Lung (tissue), 12 donors: ENCODE results near the gene ZMYND10. TPM values are rescaled to one million over a fixed set of nuclear protein-coding genes. Genes with fewer than 3 reads are reported as not detected.

Experiments used
- ATAC-seq: fragments of 200-7000 bp; cut with Tn5 transposase; one replicate; pipeline ENCODE4 v1.9.1; 2020; ENCODE audit warnings: moderate number of reproducible peaks; ENCODE audit not compliant: insufficient read depth, low FRiP score
- DNase-seq, 3 donors: peaks; one replicate each; pipeline ENCODE4 v3.0.0-alpha.2; 2013 to 2017
- H3K27ac ChIP-seq, 2 donors: one replicate each; pipeline ENCODE4 v1.5.1; 2013; ENCODE audit warnings: mild to moderate bottlenecking in 2 of 2, moderate library complexity in 2 of 2, control low read depth in 1 of 2, inconsistent platforms in 1 of 2, low read depth in 1 of 2, low read length in 1 of 2
- H3K27me3 ChIP-seq, 3 donors: one replicate each; pipeline ENCODE4 v1.5.1; 2013; ENCODE audit warnings: low read length in 2 of 3; ENCODE audit not compliant: control insufficient read depth in 3 of 3, insufficient read depth in 3 of 3
- H3K36me3 ChIP-seq, 4 donors: one replicate each; pipeline ENCODE4 v1.5.1; 2013; ENCODE audit warnings: low read length in 4 of 4, mild to moderate bottlenecking in 1 of 4, moderate library complexity in 1 of 4; ENCODE audit not compliant: control insufficient read depth in 4 of 4, insufficient read depth in 4 of 4
- H3K4me1 ChIP-seq, 5 donors: one replicate each; pipeline ENCODE4 v1.5.1; 2013; ENCODE audit warnings: low read length in 5 of 5, mild to moderate bottlenecking in 2 of 5, moderate library complexity in 1 of 5; ENCODE audit not compliant: control insufficient read depth in 5 of 5, insufficient read depth in 5 of 5
- H3K4me3 ChIP-seq: one replicate; pipeline ENCODE4 v1.5.1; 2013; ENCODE audit warnings: mild to moderate bottlenecking, control low read depth, moderate library complexity
- H3K9ac ChIP-seq, 2 donors: one replicate each; pipeline ENCODE4 v1.5.1; 2013; ENCODE audit warnings: low read length in 2 of 2, control low read depth in 1 of 2; ENCODE audit not compliant: insufficient read depth in 1 of 2
- H3K9me3 ChIP-seq, 4 donors: one replicate each; pipeline ENCODE4 v1.5.1; 2013; ENCODE audit warnings: low read length in 3 of 4, mild to moderate bottlenecking in 1 of 4, moderate library complexity in 1 of 4; ENCODE audit not compliant: control insufficient read depth in 4 of 4, insufficient read depth in 3 of 4
- WGBS, 2 donors: extraction: QIAGEN DNeasy Blood & Tissue Kit; methylation state at CpG; one replicate each; pipeline ENCODE4 v1.1.7; 2013; 5-methylcytosine and 5-hydroxymethylcytosine counted together
- polyA plus RNA-seq, 2 donors: library from polyadenylated mRNA; stranded (reverse); fragments of 200-250 nt; gene quantifications; one replicate each; pipeline ENCODE4 v1.2.1, GENCODE V29; 2013
- total RNA-seq, 2 donors: library from RNA; depleted of rRNA in 1 of 2; stranded (reverse); fragments of >200 nt in 1 of 2; gene quantifications; one replicate each; pipeline ENCODE4 v1.2.1, GENCODE V29; 2014 to 2021
- TF ChIP-seq, protein P1 (sequence below): IDR thresholded peaks from 2 replicates; pipeline ENCODE4 v1.5.1; 2012; ENCODE audit warnings: mild to moderate bottlenecking; ENCODE audit errors: control extremely low read depth, extremely low read depth
- donor health status: control.
- donor health status: control.
- donor health status: Bipolar disorder and iron deficiency.
- donor health status: healthy.
- donor health status: DM: yes; HTN: yes; CAD: no.

Gene ZMYND10
- total and polyA plus RNA-seq, 4 donors = 31.4 to 117 (median 62.4) TPM

DNA sequence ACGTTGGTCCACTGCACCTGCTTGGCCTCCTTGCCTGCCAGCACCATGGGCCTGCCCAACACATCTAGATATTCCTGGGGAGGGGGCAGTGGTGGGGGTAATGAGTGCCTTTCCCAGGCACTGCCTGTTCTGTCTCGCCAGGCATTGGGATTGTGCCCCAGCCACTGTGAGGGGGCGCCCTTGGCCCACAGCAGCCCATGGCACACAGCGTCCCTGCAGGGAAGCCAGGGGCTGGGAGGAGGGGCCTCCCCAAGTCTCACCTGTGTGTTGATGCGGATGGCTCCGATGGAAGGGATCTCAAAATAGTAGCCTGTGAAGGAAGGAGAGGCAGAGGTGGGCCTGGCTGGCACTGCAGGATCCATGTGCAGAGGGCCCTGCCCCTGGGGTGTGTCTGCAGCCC is 32.5 kb upstream of the ZMYND10 start:
- Histone ChIP-seq H3K9me3 (no peaks in the 10 kb centered on the region), H3K36me3 (peaks cover 0 to 2% (median 0%) of the 10 kb centered on the region in 4 donors), H3K4me1 (peaks cover 0 to 14% (median 0%) of the 10 kb centered on the region in 5 donors), H3K27me3 (no peaks in the 10 kb centered on the region), H3K4me3 (no peak overlapping the region), H3K27ac (no peak overlapping the region), H3K9ac (no peak overlapping the region)
- WGBS, 2 donors = 89 to 90% methylated on average over 6 of the region's 6 CpGs
- ATAC-seq (no peak), DNase-seq (no peak)
- TF ChIP-seq, protein P1, sequence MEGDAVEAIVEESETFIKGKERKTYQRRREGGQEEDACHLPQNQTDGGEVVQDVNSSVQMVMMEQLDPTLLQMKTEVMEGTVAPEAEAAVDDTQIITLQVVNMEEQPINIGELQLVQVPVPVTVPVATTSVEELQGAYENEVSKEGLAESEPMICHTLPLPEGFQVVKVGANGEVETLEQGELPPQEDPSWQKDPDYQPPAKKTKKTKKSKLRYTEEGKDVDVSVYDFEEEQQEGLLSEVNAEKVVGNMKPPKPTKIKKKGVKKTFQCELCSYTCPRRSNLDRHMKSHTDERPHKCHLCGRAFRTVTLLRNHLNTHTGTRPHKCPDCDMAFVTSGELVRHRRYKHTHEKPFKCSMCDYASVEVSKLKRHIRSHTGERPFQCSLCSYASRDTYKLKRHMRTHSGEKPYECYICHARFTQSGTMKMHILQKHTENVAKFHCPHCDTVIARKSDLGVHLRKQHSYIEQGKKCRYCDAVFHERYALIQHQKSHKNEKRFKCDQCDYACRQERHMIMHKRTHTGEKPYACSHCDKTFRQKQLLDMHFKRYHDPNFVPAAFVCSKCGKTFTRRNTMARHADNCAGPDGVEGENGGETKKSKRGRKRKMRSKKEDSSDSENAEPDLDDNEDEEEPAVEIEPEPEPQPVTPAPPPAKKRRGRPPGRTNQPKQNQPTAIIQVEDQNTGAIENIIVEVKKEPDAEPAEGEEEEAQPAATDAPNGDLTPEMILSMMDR = no peak

- Histone ChIP-seq H3K9me3 (no peaks in the 10 kb centered on the region), H3K27ac (no peak overlapping the region), H3K4me1 (peaks cover 0 to 8% (median 0%) of the 10 kb centered on the region in 5 donors), H3K9ac (no peak overlapping the region), H3K36me3 (peaks cover 0 to 2% (median 0%) of the 10 kb centered on the region in 4 donors), H3K27me3 (no peaks in the 10 kb centered on the region), H3K4me3 (no peak overlapping the region)
- ATAC-seq = no peak
- DNase-seq = no peak
- TF ChIP-seq, protein P1 = no peak
- 74 to 76% methylated on average over 7 of the region's 7 CpGs for WGBS, 2 donors
Measured at GRCh38 chr3:50375258-50375931, 29.9 kb upstream of the ZMYND10 start.

GRCh38 chr3:50374363-50375257 is 29.1 kb upstream of the ZMYND10 start:
- DNase-seq (no peak), ATAC-seq (no peak)
- no peak overlapping the region for H3K4me3 ChIP-seq
- peaks cover 0 to 2% (median 0%) of the 10 kb centered on the region in 4 donors for H3K36me3 ChIP-seq
- TF ChIP-seq, protein P1 = no peak
- peaks cover 0 to 8% (median 0%) of the 10 kb centered on the region in 5 donors for H3K4me1 ChIP-seq
- H3K9ac ChIP-seq = no peak overlapping the region
- H3K9me3 ChIP-seq = no peaks in the 10 kb centered on the region
- WGBS, 2 donors = 80% methylated on average over 22 of the region's 22 CpGs
- H3K27ac ChIP-seq = no peak overlapping the region
- no peaks in the 10 kb centered on the region for H3K27me3 ChIP-seq
